Trophoblast cell (in vitro differentiated cells and primary cell): ENCODE results near the gene MOB3C. TPM values are rescaled to one million over a fixed set of nuclear protein-coding genes. Genes with fewer than 3 reads are reported as not detected.
A peak's percentile ranks its signal among the peaks of the same experiment; 100 is the strongest.
"Not testable (repeated sequence)": the region's sequence is repeated elsewhere in the genome, so short reads cannot be mapped to it uniquely, and the experiment has no call there.

ENCODE experiments used
- DNase-seq, 2 donors: peaks; one replicate each; pipeline ENCODE4 v3.0.0-alpha.2; 2016
- H2AFZ ChIP-seq: 2 replicates; pipeline ENCODE4 v1.6.1; 2013; ENCODE audit warnings: low read length, moderate library complexity, mild to moderate bottlenecking; ENCODE audit not compliant: insufficient read depth, poor library complexity
- H2AK5ac ChIP-seq: 2 replicates; pipeline ENCODE4 v1.6.1; 2013; ENCODE audit warnings: mild to moderate bottlenecking, low read length
- H2BK120ac ChIP-seq: 2 replicates; pipeline ENCODE4 v1.6.1; 2013; ENCODE audit warnings: low read length, mild to moderate bottlenecking, moderate library complexity; ENCODE audit not compliant: insufficient read depth, poor library complexity
- H2BK12ac ChIP-seq: 2 replicates; pipeline ENCODE4 v1.6.1; 2013; ENCODE audit warnings: mild to moderate bottlenecking, low read length, moderate library complexity
- H2BK5ac ChIP-seq: 2 replicates; pipeline ENCODE4 v1.6.1; 2013; ENCODE audit warnings: low read length, low read depth, moderate library complexity, mild to moderate bottlenecking; ENCODE audit not compliant: poor library complexity
- H3K14ac ChIP-seq: 2 replicates; pipeline ENCODE4 v1.6.1; 2013; ENCODE audit warnings: mild to moderate bottlenecking, low read length
- H3K18ac ChIP-seq: 2 replicates; pipeline ENCODE4 v1.6.1; 2013; ENCODE audit warnings: mild to moderate bottlenecking, low read length
- H3K23ac ChIP-seq: 2 replicates; pipeline ENCODE4 v1.6.1; 2013; ENCODE audit warnings: low read length
- H3K27ac ChIP-seq: 2 replicates; pipeline ENCODE4 v1.5.1; 2013; ENCODE audit warnings: low read depth, mild to moderate bottlenecking, inconsistent platforms, low read length, moderate library complexity
- H3K27me3 ChIP-seq: 2 replicates; pipeline ENCODE4 v1.6.1; 2013; ENCODE audit warnings: inconsistent platforms, mild to moderate bottlenecking, low read length, moderate library complexity; ENCODE audit not compliant: insufficient read depth
- H3K36me3 ChIP-seq, 2 experiments: 1 replicate in 1 of 2; 2 replicates in 1 of 2; pipeline ENCODE4 v1.6.1; 2013; ENCODE audit warnings: low read length in 2 of 2, mild to moderate bottlenecking in 2 of 2, moderate library complexity in 1 of 2; ENCODE audit not compliant: insufficient read depth in 2 of 2, control insufficient read depth in 1 of 2
- H3K4ac ChIP-seq: 2 replicates; pipeline ENCODE4 v1.6.1; 2013; ENCODE audit warnings: low read depth, mild to moderate bottlenecking, low read length, moderate library complexity
- H3K4me1 ChIP-seq, 2 experiments: 1 replicate in 1 of 2; 2 replicates in 1 of 2; pipeline ENCODE4 v1.6.1; 2013; ENCODE audit warnings: low read length in 2 of 2, mild to moderate bottlenecking in 2 of 2, moderate library complexity in 1 of 2; ENCODE audit not compliant: insufficient read depth in 2 of 2, control insufficient read depth in 1 of 2
- H3K4me2 ChIP-seq: 2 replicates; pipeline ENCODE4 v1.6.1; 2013; ENCODE audit warnings: inconsistent platforms, mild to moderate bottlenecking, low read length, moderate library complexity
- H3K4me3 ChIP-seq: 2 replicates; pipeline ENCODE4 v1.5.1; 2013; ENCODE audit warnings: mild to moderate bottlenecking, low read depth, low read length, inconsistent platforms
- H3K79me1 ChIP-seq: one replicate; pipeline ENCODE4 v1.6.1; 2013; ENCODE audit warnings: low read length
- H3K79me2 ChIP-seq: 2 replicates; pipeline ENCODE4 v1.6.1; 2013; ENCODE audit warnings: low read length, mild to moderate bottlenecking; ENCODE audit not compliant: control insufficient read depth, insufficient read depth, poor library complexity
- H3K9ac ChIP-seq: 2 replicates; pipeline ENCODE4 v1.6.1; 2013; ENCODE audit warnings: mild to moderate bottlenecking, low read length
- H3K9me3 ChIP-seq: 2 replicates; pipeline ENCODE4 v1.6.1; 2013; ENCODE audit warnings: low read depth, mild to moderate bottlenecking, control low read depth, inconsistent platforms, low read length; ENCODE audit not compliant: insufficient read depth
- H4K12ac ChIP-seq: 2 replicates; pipeline ENCODE4 v1.6.1; 2013; ENCODE audit warnings: low read depth, mild to moderate bottlenecking, low read length, moderate library complexity
- H4K8ac ChIP-seq: 2 replicates; pipeline ENCODE4 v1.6.1; 2013; ENCODE audit warnings: low read depth, mild to moderate bottlenecking, low read length, moderate library complexity
- H4K91ac ChIP-seq: one replicate; pipeline ENCODE4 v1.6.1; 2013; ENCODE audit warnings: low read depth, mild to moderate bottlenecking, low read length, moderate library complexity
- WGBS: extraction: QIAGEN DNeasy Blood & Tissue Kit; methylation state at CpG from one replicate; pipeline ENCODE4 v1.1.7; 2013; ENCODE audit warnings: missing lambda C conversion rate; ENCODE audit not compliant: insufficient read length, insufficient coverage; ENCODE audit errors: extremely low coverage; 5-methylcytosine and 5-hydroxymethylcytosine counted together
- polyA plus RNA-seq: library from polyadenylated mRNA; stranded (reverse); fragments of 200-250 nt; gene quantifications from 2 replicates; pipeline ENCODE4 v1.2.3, GENCODE V29; 2013

MOB3C gene
- polyA plus RNA-seq = 2.4 and 2.6 TPM in 2 replicates

DNA sequence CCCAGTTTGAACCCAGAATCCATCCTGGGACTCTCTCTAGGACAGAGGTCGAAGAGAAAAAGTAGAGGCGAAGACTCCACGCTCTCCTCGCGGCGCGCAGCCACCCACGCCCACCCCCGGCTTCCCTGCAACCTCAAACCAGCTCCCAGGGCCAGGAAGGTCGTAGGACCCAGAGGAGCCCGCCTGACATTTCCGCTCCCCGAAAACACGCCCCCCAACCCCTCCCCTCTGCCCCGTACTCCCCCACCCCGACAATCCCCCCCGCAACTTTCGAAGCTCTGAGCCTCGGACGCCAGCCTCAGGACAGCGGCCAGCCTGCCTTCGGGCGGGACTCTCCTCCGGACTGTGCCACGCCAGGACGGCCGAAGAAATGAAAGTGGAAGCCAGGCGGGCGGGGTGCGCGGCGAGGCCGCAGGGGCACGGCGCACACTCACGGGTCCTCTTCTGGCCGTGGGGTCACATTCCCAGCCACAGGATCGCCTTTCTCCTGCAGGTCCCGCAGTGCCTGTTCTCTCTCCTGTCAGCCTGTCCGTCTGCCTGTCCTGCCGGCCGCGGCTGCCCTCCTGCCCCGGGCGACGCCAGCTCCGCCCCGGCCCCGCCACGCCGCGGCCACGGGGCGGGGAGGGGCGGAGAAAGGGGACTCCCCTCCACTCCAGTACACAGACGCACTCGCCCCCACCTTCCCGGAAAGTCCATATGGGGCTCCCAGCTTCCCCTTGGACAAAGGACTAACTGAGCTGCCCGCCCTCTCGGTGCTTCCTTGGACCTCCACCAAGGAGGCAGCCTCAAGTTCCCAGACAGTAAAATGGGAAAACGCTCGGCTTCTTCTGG lies at the start of gene MOB3C:
TSS of gene MOB3C (minus strand) at position 535 of the 831 bp plus-strand sequence. CDS start 3,490 bp downstream, outside the sequence.
- DNase-seq = peak; percentile 27 to 57
- Histone ChIP-seq H2BK120ac (peak within 1 kb of the TSS; percentile 78), H3K4me2 (peak within 1 kb of the TSS; percentile 88), H3K18ac (peak within 1 kb of the TSS; percentile 87), H3K79me2 (peaks cover 2% of the 10 kb centered on the region), H3K27ac (peak within 1 kb of the TSS; percentile 64), H3K9me3 (no peaks in the 10 kb centered on the region), H3K4me1 (peaks cover 10 to 18% of the 10 kb centered on the region in 2 experiments), H2AFZ (peak within 1 kb of the TSS; percentile 93), H3K4me3 (peak within 1 kb of the TSS; percentile 83), H4K12ac (peak within 1 kb of the TSS; percentile 85), H3K9ac (peak within 1 kb of the TSS; percentile 72), H2BK12ac (peak within 1 kb of the TSS; percentile 51), H3K79me1 (peaks cover 8% of the 10 kb centered on the region), H2BK5ac (peak within 1 kb of the TSS; percentile 49), H3K27me3 (no peaks in the 10 kb centered on the region), H3K14ac (peak within 1 kb of the TSS; percentile 92), H3K23ac (no peak within 1 kb of the TSS), H3K4ac (peak within 1 kb of the TSS; percentile 44), H4K8ac (peak within 1 kb of the TSS; percentile 83), H3K36me3 (no peaks in the 10 kb centered on the region), H4K91ac (peak within 1 kb of the TSS; percentile 88), H2AK5ac (no peak within 1 kb of the TSS)
- no CpG with 5 or more reads among the region's 62 CpGs for WGBS

DNA sequence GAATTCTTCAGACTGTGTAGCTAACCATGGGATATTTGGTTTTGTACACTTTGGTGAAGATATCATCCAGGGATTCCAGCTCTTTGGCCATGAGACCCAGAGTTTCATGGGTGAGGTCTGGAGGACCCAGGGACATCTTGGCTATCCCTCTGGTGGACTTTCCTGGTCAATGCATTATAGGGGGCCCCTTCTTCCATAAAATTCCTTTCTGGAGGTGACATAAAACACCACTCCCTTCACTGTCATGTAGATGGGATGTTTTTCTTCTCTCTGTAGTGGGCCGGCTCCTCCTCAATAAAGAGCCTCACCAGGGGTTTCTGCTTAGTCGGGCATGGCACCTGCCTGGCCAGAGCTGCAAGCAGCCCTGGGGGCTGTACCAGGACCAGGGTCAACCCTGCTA lies 49.4 kb upstream of the MOB3C start:
- DNase-seq = no peak
- no peak overlapping the region for H4K12ac ChIP-seq
- no peak overlapping the region for H3K23ac ChIP-seq
- H3K79me1 ChIP-seq = peaks cover 2% of the 10 kb centered on the region
- no peak overlapping the region for H2BK5ac ChIP-seq
- H3K4me3 ChIP-seq = no peak overlapping the region
- H3K79me2 ChIP-seq = peaks cover 4% of the 10 kb centered on the region
- H3K4me1 ChIP-seq = peaks cover 5 to 9% of the 10 kb centered on the region in 2 experiments
- H3K9ac ChIP-seq = no peak overlapping the region
- no peak overlapping the region for H2BK12ac ChIP-seq
- no peak overlapping the region for H3K4ac ChIP-seq
- WGBS = no CpG with 5 or more reads among the region's 2 CpGs
- no peak overlapping the region for H2BK120ac ChIP-seq
- H4K8ac ChIP-seq = no peak overlapping the region
- no peaks in the 10 kb centered on the region for H3K27me3 ChIP-seq
- no peak overlapping the region for H3K4me2 ChIP-seq
- H3K27ac ChIP-seq = no peak overlapping the region
- peaks cover 0 to 2% of the 10 kb centered on the region in 2 experiments for H3K36me3 ChIP-seq
- H3K18ac ChIP-seq = no peak overlapping the region
- no peak overlapping the region for H4K91ac ChIP-seq
- H2AK5ac ChIP-seq = no peak overlapping the region
- H2AFZ ChIP-seq = no peak overlapping the region
- no peaks in the 10 kb centered on the region for H3K9me3 ChIP-seq
- no peak overlapping the region for H3K14ac ChIP-seq

DNA sequence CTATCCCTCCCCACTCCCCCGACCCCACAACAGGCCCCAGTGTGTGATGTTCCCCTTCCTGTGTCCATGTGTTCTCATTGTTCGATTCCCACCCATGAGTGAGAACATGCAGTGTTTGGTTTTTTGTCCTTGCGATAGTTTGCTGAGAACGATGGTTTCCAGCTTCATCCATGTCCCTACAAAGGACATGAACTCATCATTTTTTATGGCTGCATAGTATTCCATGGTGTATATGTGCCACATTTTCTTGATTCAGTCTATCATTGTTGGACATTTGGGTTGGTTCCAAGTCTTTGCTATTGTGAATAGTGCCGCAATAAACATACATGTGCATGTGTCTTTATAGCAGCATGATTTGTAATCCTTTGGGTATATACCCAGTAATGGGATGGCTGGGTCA lies 46.3 kb upstream of the MOB3C start:
- H3K23ac ChIP-seq, H3K79me1 ChIP-seq, H3K4me3 ChIP-seq, H4K8ac ChIP-seq, H2BK12ac ChIP-seq, H3K9me3 ChIP-seq, H4K12ac ChIP-seq, H2BK5ac ChIP-seq, H3K4me1 ChIP-seq, H3K4me2 ChIP-seq, DNase-seq, H2AFZ ChIP-seq, H3K9ac ChIP-seq, H4K91ac ChIP-seq, H3K4ac ChIP-seq, H3K18ac ChIP-seq, H3K27ac ChIP-seq, H3K36me3 ChIP-seq, H2BK120ac ChIP-seq, H3K14ac ChIP-seq, H2AK5ac ChIP-seq, H3K79me2 ChIP-seq, H3K27me3 ChIP-seq: not testable (repeated sequence)
- no CpG with 5 or more reads among the region's 5 CpGs for WGBS

GRCh38 chr1:46660116-46660515 lies 43.5 kb upstream of the MOB3C start:
- not testable (repeated sequence) for H3K4me2 ChIP-seq, H4K8ac ChIP-seq, H3K4ac ChIP-seq, H3K27me3 ChIP-seq, H3K79me2 ChIP-seq, H3K18ac ChIP-seq, H2BK5ac ChIP-seq, H2AFZ ChIP-seq, H2BK120ac ChIP-seq, H3K9ac ChIP-seq, H3K27ac ChIP-seq, H3K4me3 ChIP-seq, H4K12ac ChIP-seq, H3K4me1 ChIP-seq, H3K36me3 ChIP-seq, H4K91ac ChIP-seq, H3K9me3 ChIP-seq, H3K79me1 ChIP-seq, H2AK5ac ChIP-seq, H3K14ac ChIP-seq, H3K23ac ChIP-seq, H2BK12ac ChIP-seq
- WGBS = no CpG with 5 or more reads among the region's 5 CpGs
- DNase-seq = peak in 1 of 2 donors; percentile 47
